ENCODE data around the gene NMNAT2.

Gene NMNAT2

DNA sequence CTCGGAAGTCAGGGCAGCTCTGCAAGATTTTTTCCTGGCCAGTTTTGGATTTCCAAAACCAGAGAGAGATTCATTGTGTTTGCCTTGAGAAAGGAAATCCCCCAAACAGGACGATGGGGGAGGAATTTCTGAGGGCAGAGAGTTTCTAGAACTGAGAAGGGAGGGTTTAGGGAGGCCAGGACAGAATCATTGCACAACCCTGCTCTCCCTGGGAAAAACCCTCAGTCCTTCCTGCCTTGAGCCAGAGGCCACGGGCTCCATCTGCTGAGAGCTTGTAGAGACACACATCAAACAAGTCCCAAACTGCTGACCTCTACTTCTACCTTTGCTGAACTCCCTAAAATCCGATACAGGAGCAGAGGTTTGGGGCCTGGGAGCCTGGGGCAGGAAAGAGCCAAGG, 99.7 kb downstream of the NMNAT2 start:
- peak; percentile 61 for TF ChIP-seq RAD21 (IDR thresholded peaks at IDR 0.05; ENCODE audit: low read depth)
- peak; percentile 83 for TF ChIP-seq CEBPB (IDR thresholded peaks at IDR 0.05)
- TF ChIP-seq ZBTB7A (IDR thresholded peaks at IDR 0.05; ENCODE audit: low read depth) = no peak

DNA sequence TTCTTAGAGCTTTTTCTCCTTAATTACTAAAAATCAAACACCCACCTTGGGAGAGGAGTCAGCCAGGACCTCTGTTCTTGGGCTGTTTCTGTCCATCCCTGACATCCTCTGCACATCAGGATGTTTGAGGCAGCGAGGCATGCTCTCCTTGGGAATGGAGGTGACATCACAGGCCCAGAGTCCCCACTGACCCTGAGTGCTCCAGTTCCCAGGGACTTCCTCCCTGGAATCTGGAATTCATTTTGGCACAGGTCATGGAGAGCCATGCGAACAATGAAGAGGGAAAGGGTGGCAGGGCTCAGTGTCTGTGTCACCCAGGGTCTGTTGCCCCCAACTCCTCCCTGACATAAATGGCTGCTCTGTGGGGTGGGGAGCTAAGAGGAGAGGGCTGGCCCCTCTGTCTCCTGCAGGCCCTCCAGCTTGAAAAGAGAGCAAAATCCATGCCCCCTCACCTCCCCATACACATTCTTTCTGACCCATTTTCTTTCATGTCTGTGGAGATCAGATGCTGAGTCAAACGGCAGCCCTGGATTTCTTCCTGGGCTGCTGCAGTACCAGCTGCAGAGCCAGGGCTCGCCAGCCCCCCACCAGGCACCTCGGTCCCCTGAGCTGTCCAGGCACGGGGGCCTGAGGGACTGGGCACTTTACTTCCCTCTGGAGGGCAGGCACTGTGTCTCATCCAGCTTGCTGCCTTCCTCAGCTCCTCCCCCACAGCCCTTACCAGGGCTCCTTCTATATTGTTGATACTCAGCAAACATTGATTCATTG, 102.0 kb downstream of the NMNAT2 start:
- TF ChIP-seq EP300 (IDR thresholded peaks at IDR 0.05; ENCODE audit: borderline replicate concordance) (no peak), RAD21 (IDR thresholded peaks at IDR 0.05; ENCODE audit: low read depth) (no peak), CEBPB (IDR thresholded peaks at IDR 0.05) (no peak), EGR1 (IDR thresholded peaks at IDR 0.05) (no peak), TAF1 (IDR thresholded peaks at IDR 0.05; ENCODE audit: low read depth) (no peak), CREB1 (IDR thresholded peaks at IDR 0.05; ENCODE audit: low read depth) (no peak), FOXM1 (IDR thresholded peaks at IDR 0.05; ENCODE audit: borderline replicate concordance, low read depth) (no peak), NFIC (IDR thresholded peaks at IDR 0.05) (no peak), TCF12 (IDR thresholded peaks at IDR 0.05; ENCODE audit: low read depth) (no peak), TEAD4 (IDR thresholded peaks at IDR 0.05) (no peak), YY1 (IDR thresholded peaks at IDR 0.05; ENCODE audit: low read depth) (no peak), ZBTB7A (IDR thresholded peaks at IDR 0.05; ENCODE audit: low read depth) (no peak)
- TF ChIP-seq, protein P1, sequence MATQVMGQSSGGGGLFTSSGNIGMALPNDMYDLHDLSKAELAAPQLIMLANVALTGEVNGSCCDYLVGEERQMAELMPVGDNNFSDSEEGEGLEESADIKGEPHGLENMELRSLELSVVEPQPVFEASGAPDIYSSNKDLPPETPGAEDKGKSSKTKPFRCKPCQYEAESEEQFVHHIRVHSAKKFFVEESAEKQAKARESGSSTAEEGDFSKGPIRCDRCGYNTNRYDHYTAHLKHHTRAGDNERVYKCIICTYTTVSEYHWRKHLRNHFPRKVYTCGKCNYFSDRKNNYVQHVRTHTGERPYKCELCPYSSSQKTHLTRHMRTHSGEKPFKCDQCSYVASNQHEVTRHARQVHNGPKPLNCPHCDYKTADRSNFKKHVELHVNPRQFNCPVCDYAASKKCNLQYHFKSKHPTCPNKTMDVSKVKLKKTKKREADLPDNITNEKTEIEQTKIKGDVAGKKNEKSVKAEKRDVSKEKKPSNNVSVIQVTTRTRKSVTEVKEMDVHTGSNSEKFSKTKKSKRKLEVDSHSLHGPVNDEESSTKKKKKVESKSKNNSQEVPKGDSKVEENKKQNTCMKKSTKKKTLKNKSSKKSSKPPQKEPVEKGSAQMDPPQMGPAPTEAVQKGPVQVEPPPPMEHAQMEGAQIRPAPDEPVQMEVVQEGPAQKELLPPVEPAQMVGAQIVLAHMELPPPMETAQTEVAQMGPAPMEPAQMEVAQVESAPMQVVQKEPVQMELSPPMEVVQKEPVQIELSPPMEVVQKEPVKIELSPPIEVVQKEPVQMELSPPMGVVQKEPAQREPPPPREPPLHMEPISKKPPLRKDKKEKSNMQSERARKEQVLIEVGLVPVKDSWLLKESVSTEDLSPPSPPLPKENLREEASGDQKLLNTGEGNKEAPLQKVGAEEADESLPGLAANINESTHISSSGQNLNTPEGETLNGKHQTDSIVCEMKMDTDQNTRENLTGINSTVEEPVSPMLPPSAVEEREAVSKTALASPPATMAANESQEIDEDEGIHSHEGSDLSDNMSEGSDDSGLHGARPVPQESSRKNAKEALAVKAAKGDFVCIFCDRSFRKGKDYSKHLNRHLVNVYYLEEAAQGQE (IDR thresholded peaks at IDR 0.05; ENCODE audit: low read depth) = no peak
- TF ChIP-seq, protein P2, sequence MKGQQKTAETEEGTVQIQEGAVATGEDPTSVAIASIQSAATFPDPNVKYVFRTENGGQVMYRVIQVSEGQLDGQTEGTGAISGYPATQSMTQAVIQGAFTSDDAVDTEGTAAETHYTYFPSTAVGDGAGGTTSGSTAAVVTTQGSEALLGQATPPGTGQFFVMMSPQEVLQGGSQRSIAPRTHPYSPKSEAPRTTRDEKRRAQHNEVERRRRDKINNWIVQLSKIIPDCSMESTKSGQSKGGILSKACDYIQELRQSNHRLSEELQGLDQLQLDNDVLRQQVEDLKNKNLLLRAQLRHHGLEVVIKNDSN (IDR thresholded peaks at IDR 0.05) = no peak
- TF ChIP-seq, protein P3, sequence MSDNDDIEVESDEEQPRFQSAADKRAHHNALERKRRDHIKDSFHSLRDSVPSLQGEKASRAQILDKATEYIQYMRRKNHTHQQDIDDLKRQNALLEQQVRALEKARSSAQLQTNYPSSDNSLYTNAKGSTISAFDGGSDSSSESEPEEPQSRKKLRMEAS (IDR thresholded peaks at IDR 0.05) = no peak

DNA sequence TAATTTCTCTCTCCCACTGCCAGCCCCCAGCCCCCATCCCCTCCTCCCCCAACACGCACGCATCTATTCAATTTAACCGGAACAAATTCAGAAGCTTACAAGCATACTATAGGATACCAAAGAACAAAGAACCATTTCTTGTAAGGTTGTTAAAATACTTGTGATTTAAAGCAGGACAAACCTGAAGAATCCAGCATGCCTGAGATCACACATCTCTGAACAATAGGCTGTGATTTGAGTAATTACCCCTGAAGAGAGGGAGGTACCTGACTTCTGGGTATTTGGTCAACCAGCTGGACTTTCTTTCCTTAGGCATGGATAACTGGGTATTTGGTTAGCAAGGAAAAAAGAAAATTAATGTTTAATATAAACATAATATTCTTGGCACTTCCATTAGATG, 105.1 kb downstream of the NMNAT2 start:
- TF ChIP-seq, protein P2 (IDR thresholded peaks at IDR 0.05) = no peak
- TF ChIP-seq TEAD4 (IDR thresholded peaks at IDR 0.05) = 0 out of 2 replicates have a peak, but pooled peaks have one; percentile 22

DNA sequence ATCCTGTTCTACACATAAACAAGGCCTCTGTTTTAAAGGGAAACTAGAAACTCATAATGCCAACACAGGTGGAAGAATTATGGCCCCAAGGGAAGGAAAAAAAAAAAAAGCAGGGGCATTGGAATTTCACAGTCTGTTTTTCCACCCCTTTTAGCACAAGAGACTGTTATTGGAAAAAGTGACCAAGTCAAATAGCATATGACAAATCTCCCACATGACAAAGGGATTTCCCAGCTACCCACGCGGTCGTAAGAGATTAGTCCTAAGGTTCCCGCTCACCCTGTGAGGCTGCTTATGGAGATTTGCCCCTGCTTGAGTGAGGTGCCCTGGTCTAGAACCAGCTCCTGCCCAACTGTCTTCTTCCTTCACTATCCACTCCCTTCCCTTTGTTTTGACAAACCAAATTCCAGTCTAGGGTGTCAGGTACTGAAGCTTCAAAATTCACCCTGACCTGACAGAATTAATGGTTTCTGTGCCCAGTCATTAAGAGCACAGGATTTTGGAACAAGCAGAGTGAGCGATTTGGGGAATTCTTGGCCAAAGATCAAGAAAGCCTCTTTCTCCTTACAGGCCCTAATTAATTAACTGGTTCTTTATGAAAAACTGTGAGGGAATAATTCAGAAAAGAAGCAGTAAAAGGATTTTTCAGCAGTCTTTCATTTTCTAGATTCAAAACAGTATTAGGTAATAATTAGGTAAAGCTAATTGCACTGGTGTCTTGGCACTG, 107.3 kb downstream of the NMNAT2 start:
- TF ChIP-seq, protein P3 (IDR thresholded peaks at IDR 0.05) = peak; percentile 65; the same call in 1 of the 2 replicates
- TF ChIP-seq EP300 (IDR thresholded peaks at IDR 0.05; ENCODE audit: borderline replicate concordance) = no peak
- TF ChIP-seq, protein P2 (IDR thresholded peaks at IDR 0.05) = peak; percentile 57; the same call in 1 of the 2 replicates

DNA sequence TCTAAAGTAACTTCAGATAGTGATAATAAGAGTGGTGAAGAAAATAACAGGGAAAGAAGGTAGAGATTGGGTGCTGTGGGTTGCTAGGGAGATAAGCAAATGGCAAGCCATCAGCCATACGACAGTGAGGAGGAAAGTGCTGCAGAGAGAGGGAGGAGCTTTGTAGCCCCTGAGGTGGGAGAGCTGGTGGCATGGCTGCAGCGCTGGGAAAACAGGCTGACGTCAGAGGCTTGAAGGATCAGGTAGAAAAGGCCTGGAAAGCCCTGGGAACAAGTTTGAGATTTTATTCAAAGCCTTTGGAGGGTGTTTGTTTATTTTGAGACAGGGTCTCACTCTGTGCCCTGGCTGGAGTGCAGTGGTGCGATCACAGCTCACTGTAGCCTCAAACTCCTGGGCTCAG, 109.5 kb downstream of the NMNAT2 start:
- TF ChIP-seq NFIC (IDR thresholded peaks at IDR 0.05) (no peak), CEBPB (IDR thresholded peaks at IDR 0.05) (no peak), ZBTB7A (IDR thresholded peaks at IDR 0.05; ENCODE audit: low read depth) (no peak), EP300 (IDR thresholded peaks at IDR 0.05; ENCODE audit: borderline replicate concordance) (no peak), FOXM1 (IDR thresholded peaks at IDR 0.05; ENCODE audit: borderline replicate concordance, low read depth) (no peak), RAD21 (IDR thresholded peaks at IDR 0.05; ENCODE audit: low read depth) (no peak), EGR1 (IDR thresholded peaks at IDR 0.05) (no peak), TAF1 (IDR thresholded peaks at IDR 0.05; ENCODE audit: low read depth) (no peak)
- TF ChIP-seq, protein P1 (IDR thresholded peaks at IDR 0.05; ENCODE audit: low read depth) = no peak
- TF ChIP-seq, protein P2 (IDR thresholded peaks at IDR 0.05) = no peak

All from Ishikawa (cell line).